ENCODE results near the gene GRB2. TPM values are rescaled to one million over a fixed set of nuclear protein-coding genes. Genes with fewer than 3 reads are reported as not detected.
A peak's percentile ranks its signal among the peaks of the same experiment; 100 is the strongest.

GRB2 gene
- polyA plus RNA-seq, 3 donors: 164 to 338 (median 262) TPM

- no peak for DNase-seq
- Mint-ChIP-seq H3K27ac (peak overlapping the region; percentile 73 to 97 (median 88)), H3K27me3 (ENCODE audit: low read depth in 3 of 3) (peaks cover 0 to 5% (median 0%) of the 10 kb centered on the region in 3 donors), H3K9me3 (peaks cover 0 to 2% (median 0%) of the 10 kb centered on the region in 7 donors), H3K36me3 (peaks cover 53 to 70% of the 10 kb centered on the region in 2 donors), H3K4me1 (peaks cover 60% of the 10 kb centered on the region), H3K4me3 (no peak overlapping the region)
- no peak overlapping the region for H2AFZ ChIP-seq (ENCODE audit: insufficient read depth, low read depth, low read length, poor library complexity, severe bottlenecking)
- peaks cover 63 to 67% of the 10 kb centered on the region in 2 donors for H3K4me1 ChIP-seq (ENCODE audit: control insufficient read depth in 1 of 2, insufficient read depth in 2 of 2, low read length in 2 of 2)
- peaks cover 5% of the 10 kb centered on the region for H4K20me1 ChIP-seq (ENCODE audit: insufficient read depth, low read length)
- H3K4me2 ChIP-seq (replicated peaks; ENCODE audit: extremely low read depth, low read length, poor library complexity, severe bottlenecking): no peak overlapping the region
- H3K79me2 ChIP-seq (ENCODE audit: insufficient read depth, low read length): peaks cover 75% of the 10 kb centered on the region
- WGBS (ENCODE audit: insufficient coverage): 46% methylated on average over 8 of the region's 11 CpGs
- H3K36me3 ChIP-seq (replicated peaks in 1 of 2; ENCODE audit: control insufficient read depth in 1 of 2, insufficient read depth in 2 of 2, low read length in 2 of 2): peaks cover 51 to 56% of the 10 kb centered on the region in 2 donors
- H3K27ac ChIP-seq (ENCODE audit: low read depth in 1 of 2, low read length in 2 of 2): peak overlapping the region; percentile 98 to 100
- intact Hi-C loops (cut with micrococcal nuclease): no loop called here
- TF ChIP-seq CTCF (IDR thresholded peaks at IDR 0.05): no peak
- no peaks in the 10 kb centered on the region for H3K27me3 ChIP-seq (ENCODE audit: control insufficient read depth in 2 of 2, insufficient read depth in 2 of 2, low read length in 2 of 2)
- no peak overlapping the region for H3K4me3 ChIP-seq (replicated peaks in 1 of 3; ENCODE audit: low read depth in 2 of 3, low read length in 3 of 3)
- no peak overlapping the region for H3K9ac ChIP-seq (ENCODE audit: insufficient read depth, low read length, poor library complexity, severe bottlenecking)
- H3K9me3 ChIP-seq (replicated peaks in 1 of 2; ENCODE audit: control insufficient read depth in 1 of 2, insufficient read depth in 1 of 2, low read length in 2 of 2): no peaks in the 10 kb centered on the region
Measured at GRCh38 chr17:75317671-75318070, 87.8 kb downstream of the GRB2 start.

GRCh38 chr17:75316253-75316652 is 89.2 kb downstream of the GRB2 start:
- Mint-ChIP-seq H3K27ac (peak overlapping the region; percentile 93 to 99 (median 97)), H3K4me1 (peaks cover 72% of the 10 kb centered on the region), H3K4me3 (no peak overlapping the region), H3K36me3 (peaks cover 42 to 56% of the 10 kb centered on the region in 2 donors), H3K9me3 (peaks cover 0 to 2% (median 0%) of the 10 kb centered on the region in 7 donors), H3K27me3 (ENCODE audit: low read depth in 3 of 3) (peaks cover 0 to 13% (median 0%) of the 10 kb centered on the region in 3 donors)
- H3K4me1 ChIP-seq (ENCODE audit: control insufficient read depth in 1 of 2, insufficient read depth in 2 of 2, low read length in 2 of 2): peaks cover 77 to 80% of the 10 kb centered on the region in 2 donors
- H3K9me3 ChIP-seq (replicated peaks in 1 of 2; ENCODE audit: control insufficient read depth in 1 of 2, insufficient read depth in 1 of 2, low read length in 2 of 2): no peaks in the 10 kb centered on the region
- intact Hi-C loops (cut with micrococcal nuclease): no loop called here
- WGBS (ENCODE audit: insufficient coverage): 70% methylated on average over 4 of the region's 5 CpGs
- no peak for TF ChIP-seq CTCF (IDR thresholded peaks at IDR 0.05)
- H3K4me3 ChIP-seq (replicated peaks in 1 of 3; ENCODE audit: low read depth in 2 of 3, low read length in 3 of 3): peak overlapping the region in 1 of 3 experiments; percentile 7
- H3K79me2 ChIP-seq (ENCODE audit: insufficient read depth, low read length): peaks cover 60% of the 10 kb centered on the region
- H2AFZ ChIP-seq (ENCODE audit: insufficient read depth, low read depth, low read length, poor library complexity, severe bottlenecking): no peak overlapping the region
- peaks cover 39 to 42% of the 10 kb centered on the region in 2 donors for H3K36me3 ChIP-seq (replicated peaks in 1 of 2; ENCODE audit: control insufficient read depth in 1 of 2, insufficient read depth in 2 of 2, low read length in 2 of 2)
- H4K20me1 ChIP-seq (ENCODE audit: insufficient read depth, low read length): no peaks in the 10 kb centered on the region
- no peak for DNase-seq
- H3K27ac ChIP-seq (ENCODE audit: low read depth in 1 of 2, low read length in 2 of 2): peak overlapping the region; percentile 98 to 100
- peak overlapping the region; percentile 81 for H3K9ac ChIP-seq (ENCODE audit: insufficient read depth, low read length, poor library complexity, severe bottlenecking)
- H3K4me2 ChIP-seq (replicated peaks; ENCODE audit: extremely low read depth, low read length, poor library complexity, severe bottlenecking): no peak overlapping the region
- H3K27me3 ChIP-seq (ENCODE audit: control insufficient read depth in 2 of 2, insufficient read depth in 2 of 2, low read length in 2 of 2): no peaks in the 10 kb centered on the region
